K562 (cell line): ENCODE data around the gene TCF7.

ENCODE experiments used
- CBX5 ChIP-seq: IDR thresholded peaks from 2 replicates; pipeline ENCODE4 v1.6.1; 2014; ENCODE audit warnings: low read depth, borderline replicate concordance
- NFIC ChIP-seq: fragments of 450-650 bp; IDR thresholded peaks from 2 replicates; pipeline ENCODE4 v1.6.1; 2017; ENCODE audit warnings: mild to moderate bottlenecking, inconsistent platforms
- NR1H2 ChIP-seq: sonication (generic); formaldehyde crosslinking; IDR thresholded peaks from 2 replicates; pipeline ENCODE4 v1.4.0; 2020; ENCODE audit warnings: mild to moderate bottlenecking, missing genetic modification reagents
- NR2C2 ChIP-seq, 2 experiments: fragments of 200-800 bp in 1 of 2; sonication (Bioruptor generic) in 1 of 2; sonication (generic) in 1 of 2; formaldehyde crosslinking in 1 of 2; IDR thresholded peaks; 2 replicates each; pipeline versions ENCODE4 v1.6.1 to v1.8.0; 2016 to 2022; ENCODE audit warnings: mild to moderate bottlenecking in 1 of 2, missing compliant biosample characterization in 1 of 2, missing genetic modification characterization in 1 of 2, missing genetic modification reagents in 1 of 2
- NRF1 ChIP-seq, 2 experiments: fragments of 450-650 bp; IDR thresholded peaks in 1 of 2; conservative IDR thresholded peaks in 1 of 2; 2 replicates each; pipeline ENCODE4 v1.6.1; 2014; ENCODE audit warnings: mild to moderate bottlenecking in 2 of 2
- SPI1 ChIP-seq: IDR thresholded peaks from 2 replicates; pipeline ENCODE4 v1.6.1; 2011; ENCODE audit warnings: low read depth, low read length, control low read depth, borderline replicate concordance
- USF2 ChIP-seq: sonication (generic); formaldehyde crosslinking; IDR thresholded peaks from 2 replicates; pipeline ENCODE4 v1.5.0; 2020; ENCODE audit warnings: missing genetic modification reagents
- TF ChIP-seq, protein P1 (sequence below), 3 experiments: IDR thresholded peaks in 2 of 3; conservative IDR thresholded peaks in 1 of 3; 2 replicates each; pipeline ENCODE4 v1.5.1; 2011 to 2012; ENCODE audit warnings: low read length in 3 of 3, mild to moderate bottlenecking in 3 of 3, control low read depth in 2 of 3, improper control_type of control experiment in 1 of 3, inconsistent platforms in 1 of 3, low read depth in 1 of 3, mixed read lengths in 1 of 3, moderate library complexity in 1 of 3; ENCODE audit not compliant: insufficient read depth in 2 of 3
- TF ChIP-seq, protein P2 (sequence below), 2 experiments: fragments of 450-650 bp in 1 of 2; sonication (generic) in 1 of 2; formaldehyde crosslinking; conservative IDR thresholded peaks; 2 replicates each; pipeline versions ENCODE4 v1.4.0 to v1.8.1; 2020 to 2022; ENCODE audit warnings: mild to moderate bottlenecking in 1 of 2, missing genetic modification reagents in 1 of 2
- TF ChIP-seq, protein P3 (sequence below): sonication (generic); formaldehyde crosslinking; IDR thresholded peaks from 2 replicates; pipeline ENCODE4 v1.8.0; 2022; ENCODE audit warnings: missing genetic modification reagents, mild to moderate bottlenecking, borderline replicate concordance

DNA sequence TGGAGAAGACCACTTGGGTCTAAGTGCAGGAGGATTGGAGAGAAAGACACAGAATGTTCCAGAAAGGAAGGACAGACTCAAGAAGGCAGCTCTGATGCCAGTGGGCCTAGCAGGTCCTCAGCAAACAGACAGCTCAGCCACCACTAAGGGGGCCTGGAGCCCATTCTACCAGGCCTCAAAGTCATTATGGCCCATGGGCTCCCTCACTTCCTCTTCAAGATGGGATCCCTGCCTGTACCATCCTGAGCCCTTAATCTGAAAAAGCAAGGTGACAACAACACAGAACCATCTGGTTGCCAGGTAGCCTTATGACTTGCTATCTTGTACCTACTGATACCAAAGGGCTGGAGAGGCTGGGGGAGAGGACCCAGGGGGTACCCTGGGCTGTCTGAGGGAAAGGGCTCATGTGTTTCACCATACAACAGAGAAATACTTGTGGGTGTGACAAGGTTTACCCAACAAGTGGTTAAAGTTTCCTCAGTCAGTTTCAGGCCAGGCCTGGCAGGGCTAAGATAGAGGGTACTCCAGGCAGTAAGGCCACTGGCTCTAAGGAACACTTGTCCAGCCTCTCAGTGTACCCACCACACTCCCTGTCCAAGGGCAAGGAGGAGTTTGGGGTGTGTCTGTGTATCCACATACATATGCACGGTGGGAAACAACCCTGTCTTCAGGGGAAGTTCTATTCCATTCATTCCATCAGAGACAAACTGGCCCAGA is 30.7 kb downstream of the TCF7 start:
- TF ChIP-seq NRF1 (conservative IDR thresholded peaks at IDR 0.05 in 1 of 2, IDR thresholded peaks at IDR 0.05 in 1 of 2) (no peak), NR1H2 (no peak), CBX5 (no peak), NFIC (no peak), SPI1 (no peak), USF2 (CRISPR knock-in tag) (no peak), NR2C2 (CRISPR knock-in tag; IDR thresholded peaks at IDR 0.05) (no peak), NR2C2 (tag; IDR thresholded peaks at IDR 0.05) (no peak)
- TF ChIP-seq, protein P1, sequence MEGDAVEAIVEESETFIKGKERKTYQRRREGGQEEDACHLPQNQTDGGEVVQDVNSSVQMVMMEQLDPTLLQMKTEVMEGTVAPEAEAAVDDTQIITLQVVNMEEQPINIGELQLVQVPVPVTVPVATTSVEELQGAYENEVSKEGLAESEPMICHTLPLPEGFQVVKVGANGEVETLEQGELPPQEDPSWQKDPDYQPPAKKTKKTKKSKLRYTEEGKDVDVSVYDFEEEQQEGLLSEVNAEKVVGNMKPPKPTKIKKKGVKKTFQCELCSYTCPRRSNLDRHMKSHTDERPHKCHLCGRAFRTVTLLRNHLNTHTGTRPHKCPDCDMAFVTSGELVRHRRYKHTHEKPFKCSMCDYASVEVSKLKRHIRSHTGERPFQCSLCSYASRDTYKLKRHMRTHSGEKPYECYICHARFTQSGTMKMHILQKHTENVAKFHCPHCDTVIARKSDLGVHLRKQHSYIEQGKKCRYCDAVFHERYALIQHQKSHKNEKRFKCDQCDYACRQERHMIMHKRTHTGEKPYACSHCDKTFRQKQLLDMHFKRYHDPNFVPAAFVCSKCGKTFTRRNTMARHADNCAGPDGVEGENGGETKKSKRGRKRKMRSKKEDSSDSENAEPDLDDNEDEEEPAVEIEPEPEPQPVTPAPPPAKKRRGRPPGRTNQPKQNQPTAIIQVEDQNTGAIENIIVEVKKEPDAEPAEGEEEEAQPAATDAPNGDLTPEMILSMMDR (IDR thresholded peaks at IDR 0.05 in 2 of 3, conservative IDR thresholded peaks at IDR 0.05 in 1 of 3; ENCODE audit: insufficient read depth in 2 of 3, low read depth in 1 of 3, low read length in 3 of 3), result no peak
- TF ChIP-seq, protein P2, sequence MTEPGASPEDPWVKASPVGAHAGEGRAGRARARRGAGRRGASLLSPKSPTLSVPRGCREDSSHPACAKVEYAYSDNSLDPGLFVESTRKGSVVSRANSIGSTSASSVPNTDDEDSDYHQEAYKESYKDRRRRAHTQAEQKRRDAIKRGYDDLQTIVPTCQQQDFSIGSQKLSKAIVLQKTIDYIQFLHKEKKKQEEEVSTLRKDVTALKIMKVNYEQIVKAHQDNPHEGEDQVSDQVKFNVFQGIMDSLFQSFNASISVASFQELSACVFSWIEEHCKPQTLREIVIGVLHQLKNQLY (CRISPR knock-in tag; conservative IDR thresholded peaks at IDR 0.05), result no peak
- TF ChIP-seq, protein P3, sequence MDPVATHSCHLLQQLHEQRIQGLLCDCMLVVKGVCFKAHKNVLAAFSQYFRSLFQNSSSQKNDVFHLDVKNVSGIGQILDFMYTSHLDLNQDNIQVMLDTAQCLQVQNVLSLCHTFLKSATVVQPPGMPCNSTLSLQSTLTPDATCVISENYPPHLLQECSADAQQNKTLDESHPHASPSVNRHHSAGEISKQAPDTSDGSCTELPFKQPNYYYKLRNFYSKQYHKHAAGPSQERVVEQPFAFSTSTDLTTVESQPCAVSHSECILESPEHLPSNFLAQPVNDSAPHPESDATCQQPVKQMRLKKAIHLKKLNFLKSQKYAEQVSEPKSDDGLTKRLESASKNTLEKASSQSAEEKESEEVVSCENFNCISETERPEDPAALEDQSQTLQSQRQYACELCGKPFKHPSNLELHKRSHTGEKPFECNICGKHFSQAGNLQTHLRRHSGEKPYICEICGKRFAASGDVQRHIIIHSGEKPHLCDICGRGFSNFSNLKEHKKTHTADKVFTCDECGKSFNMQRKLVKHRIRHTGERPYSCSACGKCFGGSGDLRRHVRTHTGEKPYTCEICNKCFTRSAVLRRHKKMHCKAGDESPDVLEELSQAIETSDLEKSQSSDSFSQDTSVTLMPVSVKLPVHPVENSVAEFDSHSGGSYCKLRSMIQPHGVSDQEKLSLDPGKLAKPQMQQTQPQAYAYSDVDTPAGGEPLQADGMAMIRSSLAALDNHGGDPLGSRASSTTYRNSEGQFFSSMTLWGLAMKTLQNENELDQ (CRISPR knock-in tag), result no peak
